ENCODE results near the gene MLXIPL.

DNA sequence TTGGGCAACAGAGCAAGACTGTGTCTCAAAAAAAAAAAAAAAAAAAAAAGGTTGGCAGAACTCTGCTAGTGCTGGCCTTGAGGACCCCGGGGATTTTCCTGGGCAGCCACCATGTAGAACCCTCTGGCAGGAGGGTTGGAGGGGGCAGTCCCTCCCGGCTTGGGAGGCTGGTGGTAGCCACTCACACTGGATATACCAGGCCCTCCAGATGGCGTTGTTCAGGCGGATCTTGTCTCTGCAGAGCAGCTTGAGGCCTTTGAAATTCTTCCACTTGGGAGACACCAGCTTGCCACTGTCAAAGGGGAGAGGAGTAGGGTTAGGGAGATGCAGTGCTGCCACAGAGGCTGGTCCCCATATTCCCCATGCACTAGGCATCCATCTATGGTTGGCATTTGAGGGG lies 8.4 kb downstream of the MLXIPL start:
- TF ChIP-seq, protein P1, sequence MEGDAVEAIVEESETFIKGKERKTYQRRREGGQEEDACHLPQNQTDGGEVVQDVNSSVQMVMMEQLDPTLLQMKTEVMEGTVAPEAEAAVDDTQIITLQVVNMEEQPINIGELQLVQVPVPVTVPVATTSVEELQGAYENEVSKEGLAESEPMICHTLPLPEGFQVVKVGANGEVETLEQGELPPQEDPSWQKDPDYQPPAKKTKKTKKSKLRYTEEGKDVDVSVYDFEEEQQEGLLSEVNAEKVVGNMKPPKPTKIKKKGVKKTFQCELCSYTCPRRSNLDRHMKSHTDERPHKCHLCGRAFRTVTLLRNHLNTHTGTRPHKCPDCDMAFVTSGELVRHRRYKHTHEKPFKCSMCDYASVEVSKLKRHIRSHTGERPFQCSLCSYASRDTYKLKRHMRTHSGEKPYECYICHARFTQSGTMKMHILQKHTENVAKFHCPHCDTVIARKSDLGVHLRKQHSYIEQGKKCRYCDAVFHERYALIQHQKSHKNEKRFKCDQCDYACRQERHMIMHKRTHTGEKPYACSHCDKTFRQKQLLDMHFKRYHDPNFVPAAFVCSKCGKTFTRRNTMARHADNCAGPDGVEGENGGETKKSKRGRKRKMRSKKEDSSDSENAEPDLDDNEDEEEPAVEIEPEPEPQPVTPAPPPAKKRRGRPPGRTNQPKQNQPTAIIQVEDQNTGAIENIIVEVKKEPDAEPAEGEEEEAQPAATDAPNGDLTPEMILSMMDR (conservative IDR thresholded peaks at IDR 0.05; ENCODE audit: low read length) = peak; percentile 29
- no peak for TF ChIP-seq EZH2phosphoT487 (IDR thresholded peaks at IDR 0.05; ENCODE audit: borderline replicate concordance, low read depth, low read length)
